HG02678 (cell line): ENCODE measurements around the gene TMEM61.
"Not testable (repeated sequence)": the region's sequence is repeated elsewhere in the genome, so short reads cannot be mapped to it uniquely, and the experiment has no call there.

Experiments
- ATAC-seq: cut with Tn5 transposase; IDR thresholded peaks from one replicate; pipeline ENCODE4 v1.9.1; 2021; ENCODE audit warnings: mild to moderate bottlenecking, moderate library complexity; ENCODE audit not compliant: unreplicated experiment

Gene TMEM61

DNA sequence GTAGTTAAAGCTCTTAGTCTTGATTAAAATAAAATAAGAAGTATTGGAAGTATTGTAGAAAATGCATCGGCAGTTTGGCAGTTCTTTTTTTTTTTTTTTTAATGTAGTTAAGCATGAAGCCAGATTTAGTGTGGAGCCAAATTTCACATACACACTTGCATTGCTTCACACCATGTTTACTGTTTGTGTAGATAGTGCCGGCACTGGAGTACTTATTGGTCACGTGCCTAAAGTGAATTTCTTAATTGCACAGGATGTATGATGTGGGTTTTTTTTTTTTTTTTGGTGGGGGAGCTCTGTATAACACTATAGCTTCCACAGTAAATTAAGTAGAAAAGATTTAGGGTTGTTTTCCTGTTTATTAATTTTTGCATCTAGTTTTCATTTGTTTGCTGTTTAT lies 21.2 kb upstream of the TMEM61 start:
- ATAC-seq = no peak

DNA sequence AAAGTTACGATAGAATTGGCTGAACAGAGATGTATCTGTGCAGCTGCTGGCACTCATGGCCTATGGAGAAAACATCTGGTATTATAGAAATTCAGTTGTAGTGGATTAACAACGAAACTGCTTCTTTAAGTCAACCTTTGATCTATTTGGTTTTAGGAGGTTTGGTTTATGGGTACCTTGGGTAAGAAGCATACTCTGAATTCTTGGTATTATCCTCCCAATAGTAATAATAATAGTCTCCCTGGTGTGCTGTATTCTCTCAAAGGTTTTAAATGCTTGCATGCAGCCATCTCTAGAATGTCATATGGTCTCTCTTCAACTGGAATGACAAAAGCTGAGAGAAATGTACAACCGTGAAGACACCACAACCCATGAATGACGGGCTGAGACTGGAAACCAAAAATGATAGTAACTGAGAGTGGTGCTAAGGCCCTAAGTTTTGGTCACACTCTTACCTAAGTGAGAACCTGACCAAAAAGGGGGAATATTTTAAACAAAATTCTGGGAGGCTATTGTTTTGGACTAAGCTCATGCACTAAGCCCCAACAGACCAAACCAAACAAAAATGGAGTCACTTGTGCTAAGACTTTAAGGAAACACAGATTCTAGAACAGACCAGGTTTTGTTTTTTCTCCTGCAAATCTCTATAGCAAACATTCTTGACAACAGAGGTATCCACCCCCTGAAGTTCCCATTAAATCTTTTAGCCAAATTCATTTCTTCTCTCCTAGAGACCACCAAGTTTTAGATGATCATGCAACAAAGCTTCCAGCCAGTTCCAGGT lies 17.6 kb upstream of the TMEM61 start:
- no peak for ATAC-seq

DNA sequence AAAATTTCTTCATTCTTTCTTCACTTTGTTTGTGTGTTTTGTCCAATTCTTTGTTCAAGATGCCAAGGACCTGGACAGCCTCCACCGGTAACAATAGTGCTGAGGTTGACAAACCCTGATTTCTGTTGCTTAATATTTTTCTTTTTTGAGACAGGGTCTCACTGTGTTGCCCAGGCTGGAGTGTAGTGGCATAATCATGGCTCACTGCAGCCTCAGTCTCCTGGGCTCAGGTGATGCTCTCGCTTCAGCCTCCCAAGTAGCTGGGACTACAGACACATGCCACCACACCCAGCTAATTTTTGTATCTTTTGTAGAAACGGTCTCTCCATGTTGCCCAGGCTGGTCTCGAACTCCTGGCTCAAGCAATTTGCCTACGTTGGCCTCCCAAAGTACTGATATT lies 16.6 kb upstream of the TMEM61 start:
- not testable (repeated sequence) for ATAC-seq

DNA sequence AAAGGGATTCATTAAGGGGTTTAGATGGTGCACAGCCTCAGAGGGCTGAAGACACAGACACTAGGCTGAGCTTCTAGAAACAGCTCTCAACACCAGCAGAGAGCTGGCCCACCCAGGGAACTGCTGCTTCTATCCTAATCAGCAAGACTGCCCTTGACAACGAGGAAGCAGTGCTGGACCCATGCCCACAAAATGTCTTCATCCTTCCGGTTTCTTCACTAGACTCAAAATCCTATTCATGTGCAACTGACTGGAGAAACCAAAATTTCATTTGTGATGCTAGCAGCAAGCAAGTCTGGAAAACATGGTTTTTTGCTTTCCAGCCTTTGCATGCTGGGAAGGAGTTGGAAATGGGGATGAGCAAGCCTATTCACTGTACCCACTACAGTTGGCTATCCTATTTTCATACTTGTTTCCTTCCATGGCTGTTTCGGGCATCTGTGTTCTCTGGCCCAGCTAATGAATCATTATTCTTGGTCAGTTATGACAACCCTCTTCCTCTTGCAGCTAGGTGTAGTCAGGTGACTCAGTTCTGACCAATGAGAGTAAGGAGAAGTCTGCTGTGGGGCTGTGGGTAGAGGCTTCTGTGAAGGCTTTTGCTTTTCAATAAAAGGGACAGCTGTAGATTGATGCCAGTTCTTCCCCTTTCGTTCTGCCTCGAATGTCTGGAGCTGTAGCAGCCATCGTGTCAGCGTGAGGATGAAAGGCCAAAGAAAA lies 14.6 kb upstream of the TMEM61 start:
- peak; percentile 88 for ATAC-seq

DNA sequence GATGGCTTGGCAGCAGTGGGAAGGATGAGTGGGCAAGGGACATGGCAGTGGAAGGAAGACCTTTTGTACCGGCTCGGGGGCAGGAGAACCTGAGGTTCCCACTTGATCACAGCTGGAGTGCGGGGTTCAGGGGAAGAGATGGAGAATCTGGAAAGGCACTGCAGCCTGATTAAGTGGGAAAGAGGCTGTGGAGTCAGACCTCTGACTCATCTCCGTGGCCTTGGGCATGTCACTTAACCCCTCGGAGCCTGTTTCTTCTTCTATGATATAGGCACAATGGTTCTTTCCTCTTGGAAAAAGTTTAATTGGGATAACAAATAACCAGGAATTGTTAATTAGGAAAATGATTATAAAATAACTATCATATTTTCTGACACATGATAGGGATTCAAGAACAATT lies 13.1 kb upstream of the TMEM61 start:
- no peak for ATAC-seq

DNA sequence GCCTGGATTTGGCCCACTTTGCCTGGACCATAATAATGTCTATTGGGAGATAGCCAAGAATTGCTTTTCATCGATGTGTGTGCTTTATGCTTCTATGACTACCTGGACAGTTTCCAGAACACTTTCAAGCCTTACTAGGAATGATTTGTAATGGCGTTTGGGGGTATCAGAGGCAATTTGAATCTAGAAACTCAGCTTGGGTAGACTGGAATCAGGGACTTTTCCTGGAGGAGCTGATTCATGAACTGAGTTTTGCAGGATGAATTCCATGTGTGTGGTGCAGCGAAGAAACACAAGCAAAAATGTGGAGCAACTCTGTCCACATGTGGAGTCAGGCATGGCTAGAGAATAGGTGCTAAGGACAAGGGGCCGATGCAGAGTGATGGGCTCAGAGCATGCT lies 11.9 kb upstream of the TMEM61 start:
- no peak for ATAC-seq

DNA sequence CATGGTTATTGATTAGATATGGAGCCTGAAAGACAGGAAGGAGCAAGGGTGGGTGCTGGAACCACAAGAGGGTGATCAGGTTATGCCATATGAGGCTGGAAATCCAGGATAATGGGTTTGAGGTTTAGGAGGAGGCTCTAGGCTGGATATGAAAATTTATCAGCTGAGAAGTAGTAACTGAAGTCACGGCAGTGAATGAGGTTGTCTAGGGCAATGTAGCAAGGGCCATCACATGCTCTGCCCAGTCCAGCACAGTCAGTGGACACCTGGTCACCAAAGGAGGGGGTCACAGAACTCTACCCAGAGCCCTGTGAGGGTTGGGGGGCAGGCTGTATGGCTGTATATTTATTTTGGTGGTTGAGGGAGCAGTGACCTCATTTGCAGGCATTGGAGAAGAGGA lies 10.5 kb upstream of the TMEM61 start:
- ATAC-seq = no peak

DNA sequence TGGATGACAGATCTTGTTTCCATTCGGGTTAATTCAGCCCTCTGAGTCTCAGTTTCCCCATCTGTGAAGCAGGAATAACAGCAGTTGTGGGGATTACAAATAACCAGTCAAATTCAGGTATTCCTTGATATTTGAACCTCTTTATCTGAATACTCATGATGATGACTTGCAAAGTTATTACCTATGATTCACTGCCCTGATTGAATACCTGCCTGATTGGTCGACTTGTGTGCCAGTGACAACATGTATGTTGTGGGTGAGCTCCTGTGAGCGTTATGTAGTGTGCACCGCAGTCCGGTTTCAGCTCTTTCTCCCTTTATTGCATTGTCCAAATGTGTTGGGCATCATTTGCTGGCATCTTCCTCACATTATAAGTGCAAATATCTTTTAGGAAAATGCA lies 9.5 kb upstream of the TMEM61 start:
- no peak for ATAC-seq

DNA sequence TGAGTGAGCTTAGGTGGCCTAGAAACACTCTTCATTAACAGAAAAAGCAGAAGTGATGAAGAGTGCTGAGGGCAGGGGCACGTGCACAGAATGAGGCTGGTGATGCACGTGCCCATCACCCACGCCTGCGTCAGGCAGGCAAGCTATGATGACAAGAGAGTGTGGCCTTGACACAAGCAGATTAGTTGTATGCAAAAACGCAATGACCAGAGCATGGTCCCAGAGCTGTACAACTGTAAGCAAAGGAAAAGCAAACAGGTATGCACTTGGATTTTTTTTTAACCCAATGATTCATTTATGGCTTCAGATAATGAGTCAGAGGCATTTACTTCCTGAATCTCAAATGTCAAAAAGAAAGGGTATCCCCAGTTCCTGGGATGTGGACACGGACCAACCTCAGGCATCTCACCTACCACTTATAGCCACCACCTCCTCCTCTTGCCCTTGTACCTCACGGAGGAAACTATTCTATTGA lies 9.1 kb upstream of the TMEM61 start:
- peak; percentile 70 for ATAC-seq

DNA sequence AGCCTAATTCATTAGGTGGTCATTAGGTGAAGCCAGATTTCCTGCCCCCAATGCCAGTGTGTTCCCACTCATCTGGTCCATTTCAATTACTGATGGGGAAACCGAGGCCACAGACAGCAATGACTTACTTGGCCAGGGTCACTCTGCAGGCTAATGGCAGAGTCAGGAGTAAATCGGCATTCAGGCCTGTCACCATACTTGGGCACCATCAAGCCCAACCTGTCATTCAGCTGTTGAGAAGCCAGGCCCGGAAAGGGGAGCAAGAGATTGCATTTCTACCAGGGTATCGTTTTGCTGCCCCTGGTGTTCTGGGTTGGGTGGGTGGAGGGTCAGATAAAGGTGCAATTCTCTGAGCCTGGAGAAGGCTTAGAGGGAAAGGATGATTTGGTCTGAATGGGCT lies 8.0 kb upstream of the TMEM61 start:
- ATAC-seq = no peak

DNA sequence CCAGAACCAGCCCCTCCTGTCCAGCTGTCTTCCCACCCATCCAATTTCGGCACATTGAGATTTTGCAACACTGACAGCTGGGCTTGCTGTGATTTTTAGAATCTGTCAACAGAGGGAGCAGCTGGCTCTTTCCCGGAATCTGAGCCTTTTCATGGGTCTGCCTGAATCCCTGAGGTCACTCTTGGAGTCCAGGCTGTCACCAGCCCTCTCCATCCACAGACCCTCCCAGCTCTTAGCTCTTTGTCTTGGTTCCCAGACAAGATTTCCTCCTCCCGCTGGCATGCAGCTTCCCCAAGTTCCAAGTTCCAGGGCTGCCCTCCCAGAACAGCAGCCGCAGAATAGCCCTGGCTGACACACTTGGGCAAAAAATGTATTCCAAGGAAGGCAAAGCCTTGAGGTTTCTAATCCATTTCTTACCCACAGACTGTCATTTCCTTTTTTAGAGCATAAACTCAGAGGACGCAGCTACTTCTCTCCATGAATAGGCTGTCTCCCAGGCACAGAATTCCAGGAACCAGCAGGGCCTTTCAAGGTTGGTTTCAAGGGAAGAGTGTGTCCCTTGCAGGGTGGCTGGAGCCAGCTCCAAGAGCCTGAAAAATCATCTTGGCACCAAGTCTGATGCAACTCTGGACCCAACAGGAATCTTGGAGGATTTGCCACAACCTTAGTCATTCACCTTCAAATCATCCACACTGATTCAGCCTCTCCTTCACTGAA lies 7.1 kb upstream of the TMEM61 start:
- no peak for ATAC-seq

DNA sequence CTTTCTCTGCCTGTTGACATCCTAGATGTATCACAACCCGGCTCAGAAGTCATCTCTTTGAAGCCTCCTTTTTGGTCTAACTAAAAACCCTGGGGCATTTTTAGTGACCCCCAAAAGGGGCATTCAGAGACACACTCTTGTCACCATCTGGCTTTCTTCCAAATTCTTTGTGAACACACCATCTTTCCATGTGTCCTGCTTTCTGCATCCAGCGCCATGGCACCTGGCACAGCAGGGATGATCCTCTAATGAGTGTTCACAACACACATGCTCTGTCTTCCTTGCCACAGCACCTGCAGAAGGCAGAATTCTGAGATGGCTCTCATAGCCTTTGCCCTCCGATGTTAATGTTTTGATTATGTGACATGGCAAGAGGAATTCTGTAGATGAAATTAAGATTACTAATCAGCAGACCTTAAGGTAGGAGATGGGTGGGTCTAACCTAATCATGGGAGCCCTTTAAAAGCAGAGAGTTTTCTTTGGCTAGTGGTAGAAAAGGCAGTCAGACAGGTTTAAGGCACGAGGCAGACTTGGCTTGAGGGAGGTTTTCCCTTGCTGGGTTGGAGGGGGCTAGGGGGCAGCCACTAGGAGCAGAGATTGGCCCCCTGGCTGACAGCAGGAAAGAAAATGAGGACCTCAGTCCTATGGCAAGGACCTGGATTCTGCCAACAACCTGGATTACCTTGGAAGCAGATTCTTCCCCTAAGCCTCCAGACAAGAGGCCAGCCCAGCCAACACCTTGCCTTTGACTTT lies 4.9 kb upstream of the TMEM61 start:
- no peak for ATAC-seq

DNA sequence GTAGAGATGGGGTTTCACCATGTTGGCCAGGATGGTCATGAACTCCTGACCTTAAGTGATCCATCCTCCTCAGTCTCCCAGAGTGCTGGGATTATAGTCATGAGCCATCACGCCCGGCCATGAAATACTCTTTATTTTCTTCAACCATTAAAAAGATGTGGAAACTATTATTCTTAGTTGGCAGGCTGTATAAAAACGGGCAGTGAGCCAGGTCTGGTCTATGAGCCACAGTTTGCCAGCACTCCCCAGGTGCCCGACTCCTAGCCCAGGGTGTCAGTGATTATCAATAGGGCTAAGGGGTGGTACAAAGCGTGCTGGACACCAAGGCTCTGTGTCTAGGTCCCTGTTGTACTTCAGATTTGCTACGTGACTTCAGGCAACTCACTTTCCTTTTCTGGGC lies 3.7 kb upstream of the TMEM61 start:
- ATAC-seq = no peak

DNA sequence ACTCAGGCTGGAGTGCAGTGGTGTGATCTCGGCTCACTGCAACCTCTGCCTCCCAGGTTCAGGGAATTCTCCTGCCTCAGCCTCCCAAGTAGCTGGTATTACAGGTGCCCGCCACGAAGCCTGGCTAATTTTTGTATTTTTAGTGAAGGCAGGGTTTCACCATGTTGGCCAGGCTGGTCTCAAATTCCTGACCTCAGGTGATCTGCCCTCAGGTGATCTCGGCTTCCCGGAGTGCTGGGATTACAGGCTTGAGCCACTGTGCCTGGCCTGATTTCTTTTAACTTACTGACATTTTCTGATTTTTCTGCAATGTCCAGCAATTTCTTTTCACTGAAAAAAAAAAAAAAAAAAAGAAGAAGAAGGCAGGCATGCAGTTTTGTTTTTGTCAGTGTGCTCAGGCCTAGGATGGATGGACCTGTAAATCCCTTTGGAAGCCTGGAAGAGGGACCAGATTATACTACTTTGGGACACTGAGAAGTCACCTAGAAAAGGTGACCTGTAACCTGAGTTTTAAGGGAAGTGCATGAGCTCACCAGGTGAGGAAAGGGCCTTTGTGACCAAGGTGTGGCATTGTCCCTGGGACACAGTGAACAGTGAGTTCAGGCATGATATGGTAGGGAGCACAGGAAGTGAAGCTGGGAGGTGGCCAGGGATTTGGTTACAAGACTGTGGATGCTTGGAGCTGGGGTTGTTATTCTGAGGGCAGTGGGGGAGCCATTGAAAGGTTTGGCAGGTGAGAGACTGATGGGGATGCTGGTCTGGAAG lies 2.7 kb upstream of the TMEM61 start:
- no peak for ATAC-seq

DNA sequence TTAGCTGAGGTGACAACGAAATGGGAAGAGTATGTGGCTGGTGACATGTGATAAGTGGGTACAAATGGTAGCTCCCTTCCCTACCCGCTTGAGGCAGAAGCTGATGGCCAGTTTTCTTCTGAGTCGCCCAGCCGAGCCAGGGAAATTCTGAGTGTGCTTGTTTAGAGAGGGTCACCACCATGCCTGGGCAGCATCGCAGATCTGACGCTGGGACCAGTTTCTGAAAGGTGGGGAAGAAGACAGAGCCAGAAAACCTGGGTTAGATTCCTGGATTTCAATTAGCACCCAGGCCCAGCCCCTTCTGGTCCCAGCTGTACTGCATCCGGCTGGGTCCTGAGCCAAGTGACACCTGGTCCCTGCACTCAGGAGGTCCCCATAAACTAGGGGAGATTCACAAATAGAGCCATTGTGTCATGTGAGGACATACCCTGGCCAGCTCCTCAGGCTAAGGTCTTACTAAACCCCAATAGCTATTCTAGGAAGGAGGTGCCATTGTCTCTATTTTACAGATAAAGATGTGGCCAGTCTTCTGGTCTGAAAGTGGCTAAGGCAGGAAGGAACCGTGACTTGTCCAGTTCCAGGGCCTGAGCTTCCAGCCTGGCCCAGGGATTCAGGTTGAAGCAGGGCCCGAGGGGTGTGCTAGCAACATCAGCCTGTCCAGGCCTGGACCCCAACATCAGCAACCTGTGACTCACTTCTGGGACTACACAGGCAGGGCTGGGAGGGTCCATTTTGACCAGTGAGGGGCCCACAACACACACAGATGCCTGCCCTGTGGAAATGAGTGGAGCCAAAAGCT lies 1.7 kb upstream of the TMEM61 start:
- no peak for ATAC-seq

DNA sequence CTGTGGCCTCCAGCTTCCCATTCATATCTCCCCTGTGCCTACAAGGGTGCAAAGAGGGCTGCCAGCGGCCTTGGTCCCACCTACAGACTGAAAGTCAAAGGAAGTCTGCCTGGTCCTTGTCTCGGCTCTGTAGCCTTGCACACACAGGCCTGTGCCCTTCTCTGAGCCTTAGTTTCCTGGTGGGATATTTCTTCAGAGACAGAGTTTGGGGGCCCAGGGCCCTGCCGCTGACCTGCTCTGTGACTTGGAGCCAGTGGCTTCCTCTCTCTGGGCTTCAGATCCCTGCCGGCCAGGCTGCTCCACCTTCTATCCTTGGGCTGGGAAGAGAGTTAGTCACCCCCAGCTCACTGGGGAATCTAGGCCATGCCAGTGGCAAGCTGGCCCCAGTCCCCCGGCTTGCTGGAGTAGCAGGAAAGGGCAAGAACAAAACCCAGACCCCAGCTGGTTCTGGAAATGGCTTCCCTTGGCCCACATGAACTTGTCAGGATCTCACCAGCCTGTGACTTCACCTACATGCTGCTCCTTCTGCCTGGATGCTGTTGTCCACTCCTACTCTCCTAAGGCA lies 1.0 kb upstream of the TMEM61 start:
- ATAC-seq = no peak

DNA sequence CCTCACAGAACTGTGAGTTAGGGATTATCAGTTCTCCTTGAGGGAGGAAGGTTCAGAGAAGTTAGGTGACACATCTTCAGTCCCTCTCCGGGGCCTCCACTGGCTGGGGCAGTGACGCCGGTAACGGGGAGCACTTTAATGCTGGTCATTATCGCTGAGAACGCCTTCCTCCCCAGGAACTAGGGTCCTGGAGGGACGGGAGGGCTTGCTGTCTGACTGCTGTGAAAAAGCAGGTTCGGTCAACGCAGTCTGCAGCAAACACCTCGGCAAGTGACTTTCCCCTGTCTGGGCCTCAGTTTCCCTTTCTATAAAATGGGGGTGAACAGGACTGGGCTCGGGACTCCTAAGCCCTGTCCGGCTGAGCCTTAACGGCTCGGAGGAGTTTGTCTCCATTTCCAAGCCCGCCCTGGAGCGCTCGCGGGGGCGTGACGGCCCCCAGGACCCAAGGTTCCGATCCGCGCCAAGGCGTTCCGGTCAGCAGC lies 341 bp upstream of the TMEM61 start:
- no peak for ATAC-seq

DNA sequence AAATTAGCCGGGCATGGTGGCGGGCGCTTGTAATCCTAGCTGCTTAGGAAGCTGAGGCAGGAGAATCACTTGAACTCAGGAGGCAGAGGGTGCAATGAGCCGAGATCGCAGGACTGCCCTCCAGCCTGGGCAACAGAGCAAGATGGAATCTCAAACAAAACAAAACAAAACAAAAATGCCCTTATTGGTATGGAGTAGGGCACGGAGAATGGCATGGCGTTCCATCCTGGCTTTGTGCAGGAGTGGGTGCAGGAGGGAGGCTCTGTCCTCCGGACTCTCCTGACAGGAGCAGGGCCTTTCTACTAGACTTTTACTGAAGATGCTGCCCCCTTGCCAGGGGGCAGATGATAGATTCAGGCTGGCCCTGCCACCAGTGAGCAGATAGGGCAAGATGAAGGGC lies 1.0 kb downstream of the TMEM61 start:
- no peak for ATAC-seq

DNA sequence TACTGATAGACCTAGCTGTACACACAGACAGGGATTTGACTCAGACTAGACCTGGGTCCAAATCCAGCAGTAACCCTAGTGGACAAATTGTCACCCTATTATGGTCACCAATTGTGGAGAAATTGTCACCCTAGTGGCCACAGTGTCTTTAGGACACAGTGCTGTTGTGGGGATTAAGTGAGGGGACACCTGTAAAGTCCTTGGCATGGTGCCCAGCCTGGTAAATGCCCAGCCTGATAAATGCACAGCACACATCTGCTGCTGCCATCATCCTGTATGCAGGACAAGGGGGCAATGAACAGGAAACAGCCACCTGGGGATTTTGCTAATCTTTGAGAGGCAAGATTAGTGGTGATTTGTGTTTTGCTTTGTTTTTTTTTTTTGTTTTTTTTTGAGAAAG lies 2.3 kb downstream of the TMEM61 start:
- ATAC-seq = no peak
